Measurements from ENCODE around the gene TACR1. TPM values are rescaled to one million over a fixed set of nuclear protein-coding genes. Genes with fewer than 3 reads are reported as not detected.
"Not testable (repeated sequence)": the region's sequence is repeated elsewhere in the genome, so short reads cannot be mapped to it uniquely, and the experiment has no call there.

TACR1 gene
- total RNA-seq, 1 donor from 2014 or later: not detected

DNA sequence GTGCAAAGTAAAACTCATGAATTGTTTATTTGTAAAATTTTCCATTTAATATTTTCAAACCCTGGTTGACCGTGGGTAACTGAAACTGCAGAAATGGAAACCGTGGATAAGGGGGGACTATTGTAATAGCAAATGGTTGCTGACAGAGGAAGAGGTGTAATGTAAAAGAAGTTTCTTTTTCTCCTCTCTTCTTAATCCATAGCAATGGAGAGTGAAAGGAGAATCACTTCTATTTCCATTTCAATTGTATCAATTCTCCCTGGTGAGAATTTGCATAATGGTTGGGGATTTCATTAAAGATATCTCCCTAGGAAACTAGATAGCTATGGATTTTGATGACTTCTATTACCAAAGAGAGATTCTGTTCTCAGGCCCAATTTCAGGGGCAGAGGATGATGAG, 24.8 kb downstream of the TACR1 start:
- no peaks in the 10 kb centered on the region for H3K9me3 Mint-ChIP-seq
- no peak overlapping the region for H3K4me3 Mint-ChIP-seq

DNA sequence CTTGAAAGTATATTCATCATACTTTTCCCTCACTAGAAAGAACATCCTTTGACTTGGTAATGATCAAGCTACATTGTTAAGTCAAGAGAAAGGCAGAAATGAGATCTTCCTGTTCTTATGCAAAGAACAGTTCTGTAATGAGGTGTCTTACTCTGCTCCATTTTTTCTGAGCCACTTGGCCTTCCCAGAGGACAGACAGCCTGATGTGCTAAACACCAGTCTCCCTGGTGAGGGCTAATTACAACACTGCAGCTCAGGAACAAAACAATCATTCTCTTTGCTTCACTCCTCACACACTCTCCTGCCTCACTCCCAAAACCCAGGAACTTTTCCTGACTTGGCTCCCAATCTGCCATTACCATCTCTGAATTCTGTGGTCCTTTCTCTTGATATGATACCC, 25.6 kb downstream of the TACR1 start:
- Mint-ChIP-seq H3K27ac (no peak overlapping the region), H3K36me3 (ENCODE audit: low read depth) (no peaks in the 10 kb centered on the region), H3K4me3 (no peak overlapping the region), H3K27me3 (no peaks in the 10 kb centered on the region), H3K4me1 (no peaks in the 10 kb centered on the region), H3K9me3 (no peaks in the 10 kb centered on the region)
- DNase-seq (no peak), ATAC-seq (ENCODE audit: low read depth) (no peak)
- TF ChIP-seq, protein P1, sequence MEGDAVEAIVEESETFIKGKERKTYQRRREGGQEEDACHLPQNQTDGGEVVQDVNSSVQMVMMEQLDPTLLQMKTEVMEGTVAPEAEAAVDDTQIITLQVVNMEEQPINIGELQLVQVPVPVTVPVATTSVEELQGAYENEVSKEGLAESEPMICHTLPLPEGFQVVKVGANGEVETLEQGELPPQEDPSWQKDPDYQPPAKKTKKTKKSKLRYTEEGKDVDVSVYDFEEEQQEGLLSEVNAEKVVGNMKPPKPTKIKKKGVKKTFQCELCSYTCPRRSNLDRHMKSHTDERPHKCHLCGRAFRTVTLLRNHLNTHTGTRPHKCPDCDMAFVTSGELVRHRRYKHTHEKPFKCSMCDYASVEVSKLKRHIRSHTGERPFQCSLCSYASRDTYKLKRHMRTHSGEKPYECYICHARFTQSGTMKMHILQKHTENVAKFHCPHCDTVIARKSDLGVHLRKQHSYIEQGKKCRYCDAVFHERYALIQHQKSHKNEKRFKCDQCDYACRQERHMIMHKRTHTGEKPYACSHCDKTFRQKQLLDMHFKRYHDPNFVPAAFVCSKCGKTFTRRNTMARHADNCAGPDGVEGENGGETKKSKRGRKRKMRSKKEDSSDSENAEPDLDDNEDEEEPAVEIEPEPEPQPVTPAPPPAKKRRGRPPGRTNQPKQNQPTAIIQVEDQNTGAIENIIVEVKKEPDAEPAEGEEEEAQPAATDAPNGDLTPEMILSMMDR (IDR thresholded peaks at IDR 0.05): no peak
- ChIA-PET POLR2A (no interaction called here), CTCF (no interaction called here)
- intact Hi-C loops (cut with micrococcal nuclease): no loop called here

More for the DNA sequence above, 24.8 kb downstream of the TACR1 start:
- DNase-seq: no peak
- POLR2A ChIA-PET: no interaction called here
- H3K27me3 Mint-ChIP-seq: no peaks in the 10 kb centered on the region
- TF ChIP-seq, protein P1 (IDR thresholded peaks at IDR 0.05): no peak
- H3K27ac Mint-ChIP-seq: no peak overlapping the region
- H3K4me1 Mint-ChIP-seq: no peaks in the 10 kb centered on the region
- CTCF ChIA-PET: no interaction called here
- H3K36me3 Mint-ChIP-seq (ENCODE audit: low read depth): no peaks in the 10 kb centered on the region
- intact Hi-C loops (cut with micrococcal nuclease): no loop called here
- ATAC-seq (ENCODE audit: low read depth): no peak

DNA sequence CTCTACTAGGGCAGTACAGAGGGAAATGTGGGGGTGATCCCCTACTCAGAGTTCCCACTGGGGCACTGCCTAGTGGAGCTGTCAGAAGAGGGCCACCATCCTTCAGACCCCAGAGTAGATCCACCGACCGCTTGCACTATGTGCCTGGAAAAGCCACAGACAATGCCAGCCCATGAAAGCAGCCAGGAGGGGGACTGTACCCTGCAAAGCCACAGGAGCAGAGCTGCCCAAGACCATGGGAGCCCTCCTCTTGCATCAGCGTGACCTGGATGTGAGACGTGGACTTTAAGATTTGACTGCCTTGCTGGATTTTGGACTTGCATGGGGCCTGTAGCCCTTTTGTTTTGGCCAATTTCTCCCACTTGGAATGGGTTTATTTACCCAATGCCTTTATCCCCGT, 27.9 kb downstream of the TACR1 start:
- DNase-seq; ATAC-seq (ENCODE audit: low read depth); H3K36me3 Mint-ChIP-seq (ENCODE audit: low read depth); H3K27ac Mint-ChIP-seq; intact Hi-C loops (cut with micrococcal nuclease); H3K27me3 Mint-ChIP-seq; H3K9me3 Mint-ChIP-seq; H3K4me1 Mint-ChIP-seq; CTCF ChIA-PET; H3K4me3 Mint-ChIP-seq; POLR2A ChIA-PET: not testable (repeated sequence)

DNA sequence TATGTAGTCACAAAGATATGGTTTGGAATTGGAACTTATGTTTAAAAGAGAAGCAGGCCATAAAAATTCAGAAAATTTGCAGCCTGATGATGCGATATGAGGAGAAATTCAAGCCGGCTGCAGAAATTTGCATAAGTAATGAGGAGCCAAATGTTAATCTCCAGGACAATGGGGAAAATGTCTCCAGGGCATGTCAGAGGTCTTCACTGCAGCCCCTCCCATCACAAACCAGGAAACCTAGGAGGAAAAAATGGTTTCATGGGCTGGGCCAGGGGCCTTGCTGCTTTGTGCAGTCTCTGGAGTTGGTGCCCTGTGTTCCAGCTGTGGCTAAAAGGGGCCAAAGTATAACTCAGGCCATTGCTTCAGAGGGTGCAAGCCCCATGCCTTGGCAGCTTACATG, 28.4 kb downstream of the TACR1 start:
- intact Hi-C loops (cut with micrococcal nuclease): no loop called here
- ChIA-PET POLR2A (no interaction called here), CTCF (no interaction called here)
- Mint-ChIP-seq H3K36me3 (ENCODE audit: low read depth) (no peaks in the 10 kb centered on the region), H3K4me3 (no peak overlapping the region), H3K9me3 (no peaks in the 10 kb centered on the region), H3K27me3 (no peaks in the 10 kb centered on the region), H3K27ac (no peak overlapping the region), H3K4me1 (no peaks in the 10 kb centered on the region)
- ATAC-seq (ENCODE audit: low read depth) (no peak), DNase-seq (no peak)
- TF ChIP-seq, protein P1 (IDR thresholded peaks at IDR 0.05): no peak

DNA sequence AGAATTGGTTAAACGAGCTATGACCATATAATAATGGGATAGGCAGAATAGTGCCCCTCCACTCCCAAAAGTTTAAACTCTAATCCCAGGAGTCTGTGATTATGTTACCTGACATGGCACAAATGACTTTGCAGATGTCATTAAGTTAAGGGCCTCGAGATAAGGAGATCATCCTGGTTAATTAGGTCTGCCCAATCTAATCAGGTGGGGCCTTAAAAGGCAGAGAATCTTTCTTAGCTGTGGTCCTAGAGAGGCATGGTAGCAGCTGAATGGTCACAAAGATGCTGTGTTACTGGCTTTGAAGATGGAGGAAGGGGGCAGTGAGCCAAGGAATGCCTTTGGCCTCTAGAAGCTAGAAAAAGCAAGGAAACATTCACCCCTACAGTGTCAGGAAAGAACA, 31.1 kb downstream of the TACR1 start:
- no peaks in the 10 kb centered on the region for H3K36me3 Mint-ChIP-seq (ENCODE audit: low read depth)
- no peaks in the 10 kb centered on the region for H3K27me3 Mint-ChIP-seq
- ChIA-PET CTCF (no interaction called here), POLR2A (no interaction called here)
- TF ChIP-seq, protein P1 (IDR thresholded peaks at IDR 0.05): no peak
- no peak for ATAC-seq (ENCODE audit: low read depth)
- no peaks in the 10 kb centered on the region for H3K9me3 Mint-ChIP-seq
- H3K4me1 Mint-ChIP-seq: no peaks in the 10 kb centered on the region
- no peak overlapping the region for H3K27ac Mint-ChIP-seq
- H3K4me3 Mint-ChIP-seq: no peak overlapping the region
- DNase-seq: no peak
- intact Hi-C loops (cut with micrococcal nuclease): no loop called here

DNA sequence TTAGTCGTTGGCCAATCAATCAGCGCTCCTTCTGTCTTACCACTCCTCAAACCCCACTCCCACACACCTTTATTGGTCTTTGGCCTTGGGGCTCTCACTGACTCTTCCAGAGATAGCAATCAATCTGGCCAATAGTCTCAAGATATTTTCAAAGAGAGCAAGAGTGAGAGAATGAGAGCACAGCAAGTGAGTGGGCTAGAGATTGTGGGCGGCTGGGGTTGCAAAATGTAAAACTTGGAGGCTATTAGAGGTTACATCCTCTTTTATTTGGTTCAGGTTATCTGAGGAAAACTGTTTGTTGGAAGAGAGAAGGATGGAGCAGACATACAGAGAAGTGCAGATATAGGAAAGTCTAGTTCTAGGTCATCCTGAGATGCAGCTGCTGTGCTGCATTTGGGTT, 32.8 kb downstream of the TACR1 start:
- CTCF ChIA-PET: no interaction called here
- H3K27ac Mint-ChIP-seq: no peak overlapping the region
- H3K4me3 Mint-ChIP-seq: no peak overlapping the region
- no peak for ATAC-seq (ENCODE audit: low read depth)
- no peak for DNase-seq
- no peaks in the 10 kb centered on the region for H3K36me3 Mint-ChIP-seq (ENCODE audit: low read depth)
- POLR2A ChIA-PET: no interaction called here
- no peaks in the 10 kb centered on the region for H3K27me3 Mint-ChIP-seq
- TF ChIP-seq, protein P1 (IDR thresholded peaks at IDR 0.05): no peak
- H3K4me1 Mint-ChIP-seq: no peaks in the 10 kb centered on the region
- H3K9me3 Mint-ChIP-seq: peaks cover 2% of the 10 kb centered on the region
- intact Hi-C loops (cut with micrococcal nuclease): no loop called here

Measured in activated B cell treated with CpG ODN at 0.5 μM for 24 hours (primary cell).